ENCODE data around the gene WWC2.
"Not testable (repeated sequence)": the region's sequence is repeated elsewhere in the genome, so short reads cannot be mapped to it uniquely, and the experiment has no call there.

The WWC2 gene

GRCh38 chr4:183192571-183192970 lies 93.5 kb downstream of the WWC2 start (continued):
- no peak for TF ChIP-seq ZBTB26 (tag by site-specific recombination; optimal IDR thresholded peaks at IDR 0.05)
- no peak for TF ChIP-seq ZNF544 (tag by site-specific recombination; IDR thresholded peaks at IDR 0.05)

- H3K36me3 ChIP-seq (ENCODE audit: control insufficient read depth in 2 of 2, insufficient read depth in 1 of 2, low read length in 2 of 2); POLR2A ChIA-PET; H3K9me3 ChIP-seq (ENCODE audit: control insufficient read depth, insufficient read depth, low read depth, low read length); H3K27ac ChIP-seq (ENCODE audit: extremely low read depth, low read depth, low read length); CTCF ChIA-PET; H3K4me1 ChIP-seq (ENCODE audit: control insufficient read depth, insufficient read depth, low read length); H3K4me3 ChIP-seq (ENCODE audit: low read depth, low read length): not testable (repeated sequence)
These were observed 94.8 kb downstream of the WWC2 start for GRCh38 chr4:183193730-183194338.

GRCh38 chr4:183195534-183195933 lies 96.5 kb downstream of the WWC2 start:
- POLR2A ChIA-PET = no interaction called here
- no peak overlapping the region for H3K27ac ChIP-seq (ENCODE audit: extremely low read depth, low read depth, low read length)
- TF ChIP-seq ZSCAN30 (tag by site-specific recombination; IDR thresholded peaks at IDR 0.05) = no peak
- no peak for TF ChIP-seq TSHZ1 (tag by site-specific recombination; IDR thresholded peaks at IDR 0.05; ENCODE audit: borderline replicate concordance)
- TF ChIP-seq SP2 (tag by site-specific recombination; IDR thresholded peaks at IDR 0.05) = no peak
- no peak for TF ChIP-seq PRDM4 (tag by site-specific recombination; IDR thresholded peaks at IDR 0.05)
- no peak for TF ChIP-seq ZNF768 (tag by site-specific recombination; IDR thresholded peaks at IDR 0.05)
- no peak for TF ChIP-seq ZNF777 (tag by site-specific recombination; IDR thresholded peaks at IDR 0.05; ENCODE audit: borderline replicate concordance)
- TF ChIP-seq KLF7 (tag by site-specific recombination; IDR thresholded peaks at IDR 0.05; ENCODE audit: borderline replicate concordance) = no peak
- no peak for TF ChIP-seq ZNF239 (tag by site-specific recombination; IDR thresholded peaks at IDR 0.05)
- no peak for TF ChIP-seq ZNF426 (tag by site-specific recombination; IDR thresholded peaks at IDR 0.05)
- TF ChIP-seq ZSCAN23 (tag by site-specific recombination; IDR thresholded peaks at IDR 0.05) = no peak
- no peak for TF ChIP-seq REST (tag by site-specific recombination; IDR thresholded peaks at IDR 0.05)
- TF ChIP-seq ZNF280D (tag by site-specific recombination; IDR thresholded peaks at IDR 0.05) = no peak
- TF ChIP-seq SP3 (tag by site-specific recombination; IDR thresholded peaks at IDR 0.05) = no peak
- no peak for TF ChIP-seq ZNF791 (tag by site-specific recombination; IDR thresholded peaks at IDR 0.05)
- no peak for TF ChIP-seq ZNF202 (tag by site-specific recombination; IDR thresholded peaks at IDR 0.05; ENCODE audit: borderline replicate concordance)

More at GRCh38 chr4:183195534-183195933, 96.5 kb downstream of the WWC2 start:
- Histone ChIP-seq H3K4me1 (ENCODE audit: control insufficient read depth, insufficient read depth, low read length) (no peaks in the 10 kb centered on the region), H3K9me3 (ENCODE audit: control insufficient read depth, insufficient read depth, low read depth, low read length) (no peaks in the 10 kb centered on the region), H3K4me3 (ENCODE audit: low read depth, low read length) (no peak overlapping the region), H3K36me3 (ENCODE audit: control insufficient read depth in 2 of 2, insufficient read depth in 1 of 2, low read length in 2 of 2) (peaks cover 0 to 3% of the 10 kb centered on the region in 2 experiments; a peak in 1 of 3 replicates)
- CTCF ChIA-PET = no interaction called here
